Esophagus squamous epithelium (tissue), 5 donors: Measurements from ENCODE around the gene UBE2I. TPM values are rescaled to one million over a fixed set of nuclear protein-coding genes. Genes with fewer than 3 reads are reported as not detected.
"Not testable (repeated sequence)": the region's sequence is repeated elsewhere in the genome, so short reads cannot be mapped to it uniquely, and the experiment has no call there.

Source experiments
- DNase-seq: peaks from one replicate; lab custom pipeline; 2025; lab: John Stamatoyannopoulos, UW
- H3K27ac ChIP-seq, 4 donors: fragments of 200-600 bp; sonication (generic); one replicate each; pipeline ENCODE4 v1.5.1; 2016 to 2019; ENCODE audit warnings: mild to moderate bottlenecking in 1 of 4
- H3K27me3 ChIP-seq, 4 donors: fragments of 200-600 bp; sonication (generic); 1 replicate in 3 of 4; 2 replicates in 1 of 4; pipeline versions ENCODE4 v1.5.1 to v1.6.0; 2017 to 2021; ENCODE audit warnings: antibody characterized with exemption in 1 of 4
- H3K36me3 ChIP-seq, 3 donors: fragments of 200-600 bp; sonication (generic); one replicate each; pipeline ENCODE4 v1.5.1; 2016 to 2019
- H3K4me1 ChIP-seq, 3 donors: fragments of 200-600 bp; sonication (generic); one replicate each; pipeline ENCODE4 v1.5.1; 2017 to 2019
- H3K4me3 ChIP-seq, 4 donors: fragments of 200-600 bp; sonication (generic); 1 replicate in 3 of 4; 2 replicates in 1 of 4; pipeline ENCODE4 v1.5.1; 2016 to 2019; ENCODE audit warnings: mild to moderate bottlenecking in 2 of 4, moderate library complexity in 1 of 4
- H3K9me3 ChIP-seq, 3 donors: fragments of 200-600 bp; sonication (generic); one replicate each; pipeline ENCODE4 v1.5.1; 2016 to 2019
- POLR2A ChIP-seq, 4 donors: fragments of 450-650 bp; IDR thresholded peaks; one replicate each; pipeline ENCODE4 v1.6.1; 2017; ENCODE audit warnings: antibody characterized with exemption in 4 of 4, mild to moderate bottlenecking in 4 of 4, moderate library complexity in 3 of 4
- WGBS, 2 donors: methylation state at CpG; one replicate each; pipeline ENCODE4 v1.1.5; 2018; 5-methylcytosine and 5-hydroxymethylcytosine counted together
- intact Hi-C: fragments of 100-400 bp; cut with DNase I; formaldehyde crosslinking; loops from one replicate; pipeline ENCODE4 v1.15.0; 2022
- total RNA-seq, 4 donors: library from RNA; depleted of rRNA; stranded (reverse); fragments of >200 nt; gene quantifications; one replicate each; pipeline ENCODE4 v1.1.0, GENCODE V29; 2016
- TF ChIP-seq, protein P1 (sequence below), 6 experiments: fragments of 450-650 bp in 4 of 6; fragments of 200-600 bp in 2 of 6; sonication (generic) in 2 of 6; IDR thresholded peaks; one replicate each; pipeline ENCODE4 v1.5.1; 2016 to 2019; ENCODE audit warnings: antibody characterized with exemption in 6 of 6, mild to moderate bottlenecking in 4 of 6, moderate library complexity in 4 of 6
- donor health status: DM: yes; HTN: yes; CAD: no.

The UBE2I gene
- total RNA-seq, 4 donors from 2014 or later = 31.8 to 88.1 (median 76.3) TPM

GRCh38 chr16:1326391-1326790 is 17.0 kb downstream of the UBE2I start:
- Histone ChIP-seq H3K9me3 (peaks cover 0 to 7% (median 4%) of the 10 kb centered on the region in 3 donors), H3K4me3 (no peak overlapping the region), H3K27me3 (peaks cover 0 to 13% (median 0%) of the 10 kb centered on the region in 4 donors), H3K4me1 (peaks cover under 1 to 5% (median 3%) of the 10 kb centered on the region in 3 donors), H3K27ac (peak overlapping the region in 1 of 4 donors; percentile 16), H3K36me3 (peaks cover 10 to 58% (median 22%) of the 10 kb centered on the region in 3 donors)
- no peak for DNase-seq
- WGBS, 2 donors = 70 to 82% methylated on average over 5 to 10 of the region's 17 CpGs
- intact Hi-C loops = no loop called here
- TF ChIP-seq, protein P1, sequence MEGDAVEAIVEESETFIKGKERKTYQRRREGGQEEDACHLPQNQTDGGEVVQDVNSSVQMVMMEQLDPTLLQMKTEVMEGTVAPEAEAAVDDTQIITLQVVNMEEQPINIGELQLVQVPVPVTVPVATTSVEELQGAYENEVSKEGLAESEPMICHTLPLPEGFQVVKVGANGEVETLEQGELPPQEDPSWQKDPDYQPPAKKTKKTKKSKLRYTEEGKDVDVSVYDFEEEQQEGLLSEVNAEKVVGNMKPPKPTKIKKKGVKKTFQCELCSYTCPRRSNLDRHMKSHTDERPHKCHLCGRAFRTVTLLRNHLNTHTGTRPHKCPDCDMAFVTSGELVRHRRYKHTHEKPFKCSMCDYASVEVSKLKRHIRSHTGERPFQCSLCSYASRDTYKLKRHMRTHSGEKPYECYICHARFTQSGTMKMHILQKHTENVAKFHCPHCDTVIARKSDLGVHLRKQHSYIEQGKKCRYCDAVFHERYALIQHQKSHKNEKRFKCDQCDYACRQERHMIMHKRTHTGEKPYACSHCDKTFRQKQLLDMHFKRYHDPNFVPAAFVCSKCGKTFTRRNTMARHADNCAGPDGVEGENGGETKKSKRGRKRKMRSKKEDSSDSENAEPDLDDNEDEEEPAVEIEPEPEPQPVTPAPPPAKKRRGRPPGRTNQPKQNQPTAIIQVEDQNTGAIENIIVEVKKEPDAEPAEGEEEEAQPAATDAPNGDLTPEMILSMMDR (IDR thresholded peaks at IDR 0.05) = no peak
- TF ChIP-seq POLR2A (IDR thresholded peaks at IDR 0.05) = no peak

GRCh38 chr16:1326946-1327618 is 17.6 kb downstream of the UBE2I start:
- H3K27ac ChIP-seq = no peak overlapping the region

DNA sequence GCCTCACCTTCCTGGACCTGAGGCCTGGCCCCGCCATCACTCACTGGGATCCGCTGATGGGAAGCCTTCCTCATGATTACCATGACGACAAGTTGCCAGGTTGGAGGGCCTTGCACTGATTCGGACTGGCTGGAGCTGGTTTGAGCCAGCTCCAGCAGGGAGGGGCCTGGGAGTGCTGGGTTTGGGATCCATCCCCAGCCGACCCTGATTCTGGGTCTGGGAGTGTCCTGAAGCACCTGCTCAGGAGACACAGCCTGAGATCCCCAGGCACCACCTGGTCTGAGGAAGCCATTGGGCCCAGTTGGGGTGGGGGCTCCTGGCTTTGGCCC is 18.1 kb downstream of the UBE2I start:
- no peak overlapping the region for H3K27ac ChIP-seq
- peaks cover 13 to 17% (median 15%) of the 10 kb centered on the region in 3 donors for H3K4me1 ChIP-seq
- H3K4me3 ChIP-seq = no peak overlapping the region
- H3K9me3 ChIP-seq = peaks cover 0 to 7% (median 4%) of the 10 kb centered on the region in 3 donors
- peaks cover under 1 to 25% (median 5%) of the 10 kb centered on the region in 4 donors for H3K27me3 ChIP-seq
- TF ChIP-seq, protein P1 (IDR thresholded peaks at IDR 0.05) = no peak
- TF ChIP-seq POLR2A (IDR thresholded peaks at IDR 0.05) = no peak
- DNase-seq = no peak
- intact Hi-C loops = no loop called here
- 0 to 73% methylated on average over 1 to 3 of the region's 5 CpGs for WGBS, 2 donors
- peaks cover 10 to 46% (median 22%) of the 10 kb centered on the region in 3 donors for H3K36me3 ChIP-seq

More at GRCh38 chr16:1326946-1327618, 17.6 kb downstream of the UBE2I start:
- H3K4me1 ChIP-seq = peaks cover 8 to 12% (median 10%) of the 10 kb centered on the region in 3 donors
- H3K27me3 ChIP-seq = peaks cover 0 to 20% (median 2%) of the 10 kb centered on the region in 4 donors
- H3K9me3 ChIP-seq = peaks cover 0 to 7% (median 4%) of the 10 kb centered on the region in 3 donors
- TF ChIP-seq POLR2A (IDR thresholded peaks at IDR 0.05) = no peak
- TF ChIP-seq, protein P1 (IDR thresholded peaks at IDR 0.05) = no peak
- no peak for DNase-seq
- no peak overlapping the region for H3K4me3 ChIP-seq
- WGBS, 2 donors = 77 to 82% methylated on average over 4 to 8 of the region's 17 CpGs
- peaks cover 10 to 51% (median 22%) of the 10 kb centered on the region in 3 donors for H3K36me3 ChIP-seq
- intact Hi-C loops = no loop called here

- intact Hi-C loops, H3K4me3 ChIP-seq, DNase-seq, H3K9me3 ChIP-seq, H3K27ac ChIP-seq: not testable (repeated sequence)
- peaks cover 17 to 22% (median 19%) of the 10 kb centered on the region in 3 donors for H3K4me1 ChIP-seq
- WGBS, 2 donors = 89 to 95% methylated on average over 9 to 12 of the region's 20 CpGs
- peaks cover 9 to 41% (median 22%) of the 10 kb centered on the region in 3 donors for H3K36me3 ChIP-seq
- H3K27me3 ChIP-seq = peaks cover 6 to 30% (median 10%) of the 10 kb centered on the region in 4 donors
These were observed 18.7 kb downstream of the UBE2I start for GRCh38 chr16:1328136-1328535.

- H3K4me3 ChIP-seq, intact Hi-C loops, H3K27ac ChIP-seq, H3K9me3 ChIP-seq, DNase-seq: not testable (repeated sequence)
- Histone ChIP-seq H3K4me1 (peaks cover 20 to 31% (median 27%) of the 10 kb centered on the region in 3 donors), H3K27me3 (peaks cover 9 to 39% (median 14%) of the 10 kb centered on the region in 4 donors), H3K36me3 (peaks cover under 1 to 33% (median 14%) of the 10 kb centered on the region in 3 donors)
- WGBS, 2 donors = 81 to 85% methylated on average over 9 to 10 of the region's 10 CpGs
These were observed 19.5 kb downstream of the UBE2I start for GRCh38 chr16:1328961-1329360.

GRCh38 chr16:1330260-1330914 is 21.0 kb downstream of the UBE2I start:
- no peak for TF ChIP-seq POLR2A (IDR thresholded peaks at IDR 0.05)
- TF ChIP-seq, protein P1 (IDR thresholded peaks at IDR 0.05) = peak in 3 of 6 experiments; percentile 23 to 60 (median 23)
- Histone ChIP-seq H3K27me3 (peaks cover 18 to 53% (median 24%) of the 10 kb centered on the region in 4 donors), H3K4me3 (no peak overlapping the region), H3K36me3 (peaks cover 0 to 18% (median 2%) of the 10 kb centered on the region in 3 donors), H3K4me1 (peaks cover 24 to 38% (median 31%) of the 10 kb centered on the region in 3 donors), H3K9me3 (peaks cover 0 to 7% (median 4%) of the 10 kb centered on the region in 3 donors), H3K27ac (no peak overlapping the region)
- 60% methylated on average over 1 of the region's 17 CpGs; no CpG with 5 or more reads in 1 of the 2 donors for WGBS, 2 donors
- DNase-seq = no peak
- intact Hi-C loops = no loop called here
